Suppressor macrophage treated with lipopolysaccharide for 1 hour (primary cell): ENCODE data around the gene TSPAN6.

ENCODE experiments used
- DNase-seq, 3 donors: peaks; one replicate each; pipeline ENCODE4 v3.0.0-alpha.2; 2020 to 2022

TSPAN6 gene

DNA sequence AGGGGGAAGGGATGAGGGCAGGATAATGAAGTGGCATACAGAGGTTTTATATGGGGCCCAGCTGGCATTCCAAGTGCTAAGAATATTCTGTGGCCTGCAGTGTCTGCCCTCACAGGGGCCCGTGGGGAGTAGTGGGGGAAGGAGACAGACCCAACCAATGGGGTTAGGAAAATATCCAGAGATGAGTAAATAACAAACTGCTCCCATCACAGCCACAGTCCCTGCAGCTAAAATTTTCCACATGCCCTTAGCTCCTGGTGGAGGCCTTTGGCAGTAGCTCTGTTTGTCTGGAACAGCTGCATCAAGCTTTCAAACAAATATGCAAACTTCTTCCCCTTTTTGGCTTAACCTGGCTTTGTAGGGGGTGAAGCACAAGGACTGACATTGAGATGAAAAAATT is 10.5 kb upstream of the TSPAN6 start:
- no peak for DNase-seq

DNA sequence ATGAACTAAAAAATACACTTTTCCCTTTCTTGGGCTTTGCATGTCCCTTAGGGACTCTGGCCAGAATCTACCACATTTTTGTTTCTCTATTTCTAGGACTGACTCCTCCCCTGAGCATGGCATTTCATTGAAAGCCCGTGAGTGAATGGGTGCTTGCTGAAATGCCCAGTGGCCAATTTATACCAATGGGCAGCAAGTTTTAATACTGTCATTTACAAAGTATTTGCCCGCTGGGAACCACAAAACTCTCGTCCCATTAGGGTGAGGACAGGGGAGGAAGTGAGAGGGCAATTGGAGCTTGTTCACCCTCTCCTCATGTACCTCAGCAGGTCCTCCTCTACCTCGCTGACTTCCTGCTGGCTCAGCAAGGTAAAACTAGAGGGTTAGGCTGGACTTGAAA is 8.5 kb upstream of the TSPAN6 start:
- DNase-seq: no peak

GRCh38 chrX:100643956-100644860 is 7.6 kb upstream of the TSPAN6 start, which contains the start of gene SRPX2:
Gene SRPX2 (plus strand): TSS chrX:100644199. CDS start chrX:100646323, 2,124 bp downstream.
- DNase-seq: peak; percentile 71 to 88 (median 82)

GRCh38 chrX:100643212-100643611 is 6.6 kb upstream of the TSPAN6 start:
- DNase-seq: no peak

DNA sequence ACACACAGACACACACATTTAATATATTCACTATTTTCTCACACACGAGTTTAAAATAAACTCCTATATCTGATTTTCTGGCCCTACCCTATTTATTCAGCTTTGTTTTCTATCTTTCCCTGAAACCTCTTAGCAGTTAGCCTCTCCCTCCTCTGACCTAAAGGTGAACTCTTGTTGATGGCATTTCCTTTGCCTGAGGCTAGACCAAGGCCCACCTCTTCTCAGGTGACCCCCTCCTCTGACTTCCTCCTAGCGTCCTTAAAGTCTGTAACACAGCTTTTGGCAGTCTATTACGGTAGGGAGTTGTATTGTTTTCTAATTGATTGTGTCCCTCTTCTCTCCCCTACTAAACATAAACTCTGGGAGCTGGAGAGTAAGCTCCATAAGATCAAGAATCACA is 5.7 kb upstream of the TSPAN6 start:
- no peak for DNase-seq

- no peak for DNase-seq
These were observed 651 bp downstream of the TSPAN6 start for GRCh38 chrX:100635989-100636320.

GRCh38 chrX:100635040-100635439 is 1.6 kb downstream of the TSPAN6 start:
- DNase-seq: no peak

- DNase-seq: no peak
These were observed 10.6 kb downstream of the TSPAN6 start for GRCh38 chrX:100625985-100626491.

DNA sequence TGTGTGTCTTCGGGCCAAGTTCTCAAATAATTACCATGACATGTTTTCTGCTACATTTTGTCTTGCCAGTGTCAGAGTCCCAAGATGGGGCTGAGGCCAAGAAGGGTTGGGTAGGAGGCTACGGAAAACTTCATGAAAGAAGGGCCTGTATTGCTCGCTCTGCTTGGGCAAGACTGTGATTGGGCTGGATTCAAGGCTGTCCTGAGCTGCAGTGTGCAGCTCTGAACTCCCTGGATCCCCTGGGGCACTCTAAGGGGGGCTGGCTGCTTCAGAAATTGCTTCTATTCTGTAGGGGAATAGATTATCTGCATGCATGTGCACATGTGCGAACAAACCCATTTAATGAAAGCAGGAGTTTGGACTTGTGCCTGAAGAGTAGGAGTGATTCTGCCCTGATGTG is 13.6 kb downstream of the TSPAN6 start:
- no peak for DNase-seq

GRCh38 chrX:100615005-100615404 is 21.6 kb downstream of the TSPAN6 start:
- DNase-seq: peak; percentile 20 to 44 (median 32)

DNA sequence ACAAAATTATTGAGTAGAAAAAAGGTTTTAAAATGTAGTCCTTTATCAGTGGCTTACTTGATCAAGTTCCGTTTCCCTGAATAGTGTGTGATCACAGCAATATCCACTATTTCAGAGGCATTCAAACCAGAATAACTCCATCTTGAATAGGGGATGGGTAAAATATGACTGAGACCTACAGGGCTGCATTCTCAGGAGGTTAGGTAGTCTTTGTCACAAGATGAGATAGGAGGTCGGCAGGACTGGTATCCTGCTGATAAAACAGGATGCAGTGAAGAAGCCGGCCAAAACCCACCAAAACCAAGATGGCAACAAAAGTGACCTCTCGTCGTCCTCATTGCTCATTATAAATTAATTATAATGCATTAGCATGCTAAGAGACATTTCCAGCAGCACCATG is 24.7 kb downstream of the TSPAN6 start:
- DNase-seq: no peak

GRCh38 chrX:100609591-100609990 is 27.0 kb downstream of the TSPAN6 start:
- no peak for DNase-seq

DNA sequence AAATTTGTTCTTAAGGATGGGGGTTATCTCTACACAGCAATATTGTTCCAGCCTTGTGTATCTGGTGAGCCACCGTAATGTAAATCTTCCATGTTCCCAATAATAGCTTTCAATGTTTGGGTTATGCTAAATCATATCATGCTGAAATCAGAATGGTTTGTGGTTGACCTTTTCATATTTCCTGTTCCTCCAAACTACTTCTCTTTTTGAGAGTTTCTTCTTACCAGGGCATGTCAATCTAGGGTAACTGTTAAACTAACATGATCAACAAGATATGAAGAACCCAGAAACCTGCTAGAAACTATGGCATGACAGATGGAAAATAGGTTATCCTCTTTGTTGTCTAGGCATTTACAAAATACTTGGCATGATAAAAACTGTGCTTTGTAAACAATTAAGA is 29.9 kb downstream of the TSPAN6 start:
- peak in 2 of 3 donors; percentile 27 to 40 for DNase-seq

GRCh38 chrX:100600758-100601157 is 35.8 kb downstream of the TSPAN6 start:
- DNase-seq: no peak

- no peak for DNase-seq
These were observed 36.3 kb downstream of the TSPAN6 start for GRCh38 chrX:100600340-100600739.

DNA sequence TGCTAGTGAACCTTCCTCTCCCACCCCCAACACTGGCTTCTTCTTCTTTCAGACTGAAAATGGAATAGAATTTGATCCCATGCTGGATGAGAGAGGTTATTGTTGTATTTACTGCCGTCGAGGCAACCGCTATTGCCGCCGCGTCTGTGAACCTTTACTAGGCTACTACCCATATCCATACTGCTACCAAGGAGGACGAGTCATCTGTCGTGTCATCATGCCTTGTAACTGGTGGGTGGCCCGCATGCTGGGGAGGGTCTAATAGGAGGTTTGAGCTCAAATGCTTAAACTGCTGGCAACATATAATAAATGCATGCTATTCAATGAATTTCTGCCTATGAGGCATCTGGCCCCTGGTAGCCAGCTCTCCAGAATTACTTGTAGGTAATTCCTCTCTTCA is 37.1 kb downstream of the TSPAN6 start:
- no peak for DNase-seq

DNA sequence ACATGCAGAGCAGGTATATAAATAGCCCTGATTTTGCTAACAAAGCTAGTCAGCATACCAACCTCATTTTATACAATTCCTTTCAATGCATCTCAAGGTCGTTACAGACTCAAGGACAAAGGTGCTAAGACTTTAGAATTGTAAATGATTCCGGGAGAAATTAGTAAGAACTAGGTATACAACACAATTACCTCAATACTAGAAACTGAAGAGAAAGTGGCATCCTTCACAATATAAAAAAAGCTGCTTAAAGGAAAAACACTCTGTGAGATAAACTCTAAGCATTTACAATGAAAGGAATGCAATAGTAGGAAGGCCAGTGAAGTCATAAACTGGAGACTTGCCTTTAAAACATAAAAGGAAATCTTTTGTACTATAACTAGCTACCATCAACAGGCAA is 40.0 kb downstream of the TSPAN6 start:
- DNase-seq: no peak

- DNase-seq: no peak
These were observed 43.0 kb downstream of the TSPAN6 start for GRCh38 chrX:100593581-100593980.

DNA sequence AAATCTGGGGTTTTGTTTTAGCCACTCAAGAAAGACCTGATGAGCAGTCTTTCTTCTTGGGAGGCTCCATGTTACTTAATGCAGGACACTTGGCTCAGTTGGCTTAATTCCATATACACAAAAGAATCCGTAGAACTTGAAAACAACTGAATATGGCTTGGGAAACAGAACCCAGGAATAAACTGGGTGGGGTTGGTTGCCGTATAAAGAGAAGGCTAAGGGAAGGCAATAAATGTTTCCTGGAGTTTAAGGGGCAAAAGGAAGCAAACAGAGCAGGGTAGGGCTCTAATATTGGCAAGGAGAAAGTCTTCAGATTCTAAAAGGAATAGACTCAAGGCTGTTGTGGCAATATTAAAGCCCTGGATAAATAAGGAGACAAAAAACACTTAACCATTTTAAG is 43.5 kb downstream of the TSPAN6 start:
- DNase-seq: no peak

DNA sequence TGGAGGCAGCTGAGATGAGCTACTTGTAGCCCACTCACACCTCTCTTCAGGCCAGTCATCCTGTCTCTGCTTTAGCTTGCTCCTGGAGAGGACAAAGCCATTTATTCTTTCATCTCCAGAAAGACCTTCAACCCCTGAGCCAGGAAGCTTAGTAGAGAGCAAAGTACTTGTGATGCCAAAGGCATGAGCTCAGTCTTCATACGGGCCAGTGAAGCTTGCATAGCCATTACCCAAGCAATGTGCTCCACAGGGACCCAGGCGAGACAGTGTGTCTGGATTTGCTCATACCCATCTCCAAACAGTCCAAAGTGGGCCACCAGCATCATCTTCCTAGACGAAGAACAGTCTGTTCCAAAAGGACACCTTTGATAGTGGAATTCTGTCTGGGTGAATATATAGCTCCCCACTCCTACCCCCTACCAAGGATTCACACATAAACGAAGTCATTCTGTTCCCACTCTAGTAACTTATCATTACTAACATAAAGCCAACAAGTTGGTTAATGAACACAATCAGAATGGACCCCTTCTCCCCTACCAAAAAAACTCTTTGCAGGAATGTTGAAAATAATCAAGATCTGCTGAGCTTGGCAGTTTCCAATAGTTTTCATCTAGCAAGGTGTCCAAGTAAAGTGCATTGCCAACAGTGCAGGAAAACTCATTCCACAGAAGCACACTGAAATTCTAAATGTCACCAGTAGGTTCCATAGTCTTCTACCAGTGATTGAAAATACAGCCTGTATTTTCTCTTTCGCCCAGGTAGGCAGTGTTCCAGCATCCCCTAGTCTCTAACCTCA is 45.2 kb downstream of the TSPAN6 start:
- no peak for DNase-seq

- no peak for DNase-seq
These were observed 48.7 kb downstream of the TSPAN6 start for GRCh38 chrX:100587861-100588260.

- DNase-seq: no peak
These were observed 49.9 kb downstream of the TSPAN6 start for GRCh38 chrX:100586747-100587146.

GRCh38 chrX:100584611-100585010 is 52.0 kb downstream of the TSPAN6 start, which contains the start of gene TNMD:
Gene TNMD (plus strand): TSS chrX:100584936. CDS start chrX:100585019, 83 bp downstream.
- DNase-seq: no peak
